Measurements from ENCODE around the gene ATG4B.

DNA sequence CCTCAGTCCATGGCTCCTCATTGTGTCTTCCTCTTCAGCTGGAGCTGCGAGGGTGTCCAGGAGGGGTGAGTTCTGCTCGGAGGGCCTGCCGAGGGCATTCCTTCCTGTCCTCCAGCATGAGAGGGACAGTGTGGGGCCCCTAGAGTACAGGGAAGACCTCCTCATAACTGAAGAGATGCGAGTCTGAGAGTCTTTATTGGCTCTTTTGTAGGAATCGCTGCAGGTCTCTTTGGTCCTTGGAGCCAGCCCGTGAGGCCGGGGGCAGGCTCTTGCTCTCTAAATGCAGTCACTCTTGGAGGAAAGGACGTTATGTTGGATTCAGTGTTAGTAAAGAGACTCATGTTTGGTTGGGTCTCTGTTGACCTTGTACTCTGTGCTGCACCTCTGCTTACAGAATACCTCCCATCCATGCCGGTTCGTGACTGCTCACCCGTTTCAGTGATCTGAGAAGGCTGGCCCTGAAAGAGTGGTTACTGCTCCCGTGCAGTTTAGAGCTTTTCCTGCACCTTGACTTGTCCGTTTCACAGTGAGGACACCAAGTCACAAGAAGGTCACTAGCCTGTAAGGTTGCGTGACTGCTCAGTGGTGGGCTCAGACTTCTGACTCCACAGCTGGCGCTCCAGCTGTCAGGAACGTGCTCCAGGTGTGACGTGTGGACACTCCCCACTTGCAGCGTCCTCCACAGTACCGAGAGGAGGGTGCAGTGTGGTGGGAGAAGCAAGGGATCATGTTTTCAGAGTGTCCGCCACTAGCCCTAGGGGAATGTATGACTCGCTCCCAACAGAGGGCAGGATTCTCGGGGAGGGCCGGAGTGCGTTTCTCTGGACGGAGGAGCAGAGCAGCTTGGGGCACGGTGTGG is 7.8 kb downstream of the ATG4B start:
- TF ChIP-seq, protein P1, sequence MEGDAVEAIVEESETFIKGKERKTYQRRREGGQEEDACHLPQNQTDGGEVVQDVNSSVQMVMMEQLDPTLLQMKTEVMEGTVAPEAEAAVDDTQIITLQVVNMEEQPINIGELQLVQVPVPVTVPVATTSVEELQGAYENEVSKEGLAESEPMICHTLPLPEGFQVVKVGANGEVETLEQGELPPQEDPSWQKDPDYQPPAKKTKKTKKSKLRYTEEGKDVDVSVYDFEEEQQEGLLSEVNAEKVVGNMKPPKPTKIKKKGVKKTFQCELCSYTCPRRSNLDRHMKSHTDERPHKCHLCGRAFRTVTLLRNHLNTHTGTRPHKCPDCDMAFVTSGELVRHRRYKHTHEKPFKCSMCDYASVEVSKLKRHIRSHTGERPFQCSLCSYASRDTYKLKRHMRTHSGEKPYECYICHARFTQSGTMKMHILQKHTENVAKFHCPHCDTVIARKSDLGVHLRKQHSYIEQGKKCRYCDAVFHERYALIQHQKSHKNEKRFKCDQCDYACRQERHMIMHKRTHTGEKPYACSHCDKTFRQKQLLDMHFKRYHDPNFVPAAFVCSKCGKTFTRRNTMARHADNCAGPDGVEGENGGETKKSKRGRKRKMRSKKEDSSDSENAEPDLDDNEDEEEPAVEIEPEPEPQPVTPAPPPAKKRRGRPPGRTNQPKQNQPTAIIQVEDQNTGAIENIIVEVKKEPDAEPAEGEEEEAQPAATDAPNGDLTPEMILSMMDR (IDR thresholded peaks at IDR 0.05; ENCODE audit: insufficient read depth, low read length, poor library complexity, severe bottlenecking): no peak
- no peak for TF ChIP-seq EZH2phosphoT487 (conservative IDR thresholded peaks at IDR 0.05; ENCODE audit: low read length)
